Measurements from ENCODE around the gene FABP2.
"Not testable (repeated sequence)": the region's sequence is repeated elsewhere in the genome, so short reads cannot be mapped to it uniquely, and the experiment has no call there.

FABP2 gene

DNA sequence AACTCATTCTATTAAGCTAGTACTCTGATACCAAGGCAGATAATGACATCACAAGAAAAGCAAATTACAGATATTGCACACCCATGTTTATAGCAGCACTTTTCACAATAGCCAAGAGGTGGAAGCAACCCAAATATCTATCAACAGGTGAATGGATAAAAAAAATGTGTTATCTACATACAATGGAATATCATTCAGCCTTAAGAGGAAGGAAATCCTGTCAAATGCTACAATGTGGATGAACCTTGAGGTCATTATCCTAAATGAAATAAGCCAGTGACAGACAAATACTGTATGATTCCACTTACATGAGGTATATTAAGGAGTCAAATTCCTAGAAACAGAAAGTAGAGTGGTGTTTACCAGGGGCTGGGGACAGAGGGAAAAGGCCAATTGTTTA, 14.3 kb downstream of the FABP2 start:
- no peak for DNase-seq

DNA sequence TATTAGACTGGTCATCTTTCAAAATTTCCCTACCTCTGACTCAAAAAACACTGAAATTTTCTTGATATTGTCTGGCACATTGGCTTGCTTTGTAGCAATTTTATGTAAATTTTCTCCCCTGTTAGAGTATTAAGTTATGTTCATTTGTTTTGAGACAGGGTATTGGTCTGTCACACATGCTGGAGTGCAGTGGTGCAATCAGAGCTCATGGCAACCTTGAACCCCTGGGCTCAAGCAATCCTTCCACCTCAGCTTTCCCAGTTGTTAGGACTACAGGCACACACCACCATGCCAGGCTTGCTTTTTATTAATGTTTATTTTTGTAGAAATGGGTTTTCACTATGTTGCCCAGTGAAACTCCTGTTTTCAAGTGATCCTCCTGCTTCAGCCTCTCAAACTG, 17.5 kb downstream of the FABP2 start:
- DNase-seq, result no peak

DNA sequence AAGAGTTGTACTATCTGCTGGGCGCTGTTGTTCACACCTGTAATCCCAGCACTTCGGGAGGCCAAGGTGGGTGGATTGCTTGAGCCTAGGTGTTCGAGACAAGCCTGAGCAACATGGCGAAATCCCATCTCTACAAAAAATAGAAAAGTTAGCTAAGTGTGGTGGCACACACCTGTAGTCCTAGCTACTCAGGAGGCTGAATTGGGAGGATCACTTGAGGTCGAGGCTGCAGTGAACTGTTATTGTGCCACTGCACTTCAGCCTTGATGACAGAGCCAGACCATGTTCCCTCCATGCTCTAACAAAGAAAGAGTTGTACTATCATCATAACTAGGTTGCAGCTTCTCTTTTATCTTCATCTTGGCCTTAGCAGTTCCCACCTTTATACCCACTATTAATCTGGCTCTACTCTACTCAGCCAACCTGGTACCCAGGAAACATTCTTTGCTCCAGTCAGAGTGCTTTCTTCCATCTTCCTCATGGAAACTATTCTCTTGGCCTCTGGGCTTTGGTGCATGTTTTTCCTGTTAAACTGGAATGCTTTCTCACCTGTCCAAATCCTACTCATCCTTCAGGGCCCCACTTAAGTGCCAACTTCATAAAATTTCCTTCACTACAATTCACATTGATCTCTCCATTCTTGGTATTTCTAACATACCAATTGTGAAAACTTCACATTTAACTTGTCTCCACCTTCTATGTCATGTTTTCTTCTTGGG, 18.2 kb downstream of the FABP2 start:
- no peak for DNase-seq

DNA sequence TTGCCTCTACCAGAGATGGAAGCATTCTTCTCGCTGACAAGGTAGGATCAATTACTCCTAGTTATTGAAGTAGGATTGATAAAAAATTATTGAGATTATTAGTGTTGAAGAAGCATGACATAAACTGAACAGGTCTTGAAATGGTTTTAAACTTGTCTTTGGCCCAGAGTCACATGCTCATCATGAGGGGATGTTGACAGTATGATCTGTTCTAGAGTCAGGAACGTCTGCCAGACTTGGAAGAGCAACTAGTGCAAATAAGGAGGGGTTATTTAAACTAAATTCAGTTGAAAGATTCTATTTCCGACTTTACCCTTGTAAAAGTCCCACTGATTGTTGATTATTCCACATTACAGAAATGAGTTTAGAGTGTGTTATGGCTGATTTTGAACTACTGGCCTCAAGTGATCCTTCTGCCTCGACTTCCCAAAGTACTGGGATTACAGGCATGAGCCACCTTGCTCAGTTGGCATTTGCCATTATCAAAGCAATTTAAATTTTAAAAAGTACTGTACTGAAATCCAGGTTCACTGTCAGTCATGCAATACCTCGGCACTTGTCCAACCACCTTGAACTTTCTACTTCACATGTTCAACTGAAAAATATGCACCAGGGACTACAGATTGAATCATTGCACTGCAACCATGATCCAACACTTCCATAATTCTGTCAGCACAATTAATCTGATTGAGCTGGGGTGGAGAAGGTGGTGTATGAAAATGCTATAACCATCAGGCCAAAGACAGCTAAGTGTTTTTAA, 19.7 kb downstream of the FABP2 start:
- no peak for DNase-seq

DNA sequence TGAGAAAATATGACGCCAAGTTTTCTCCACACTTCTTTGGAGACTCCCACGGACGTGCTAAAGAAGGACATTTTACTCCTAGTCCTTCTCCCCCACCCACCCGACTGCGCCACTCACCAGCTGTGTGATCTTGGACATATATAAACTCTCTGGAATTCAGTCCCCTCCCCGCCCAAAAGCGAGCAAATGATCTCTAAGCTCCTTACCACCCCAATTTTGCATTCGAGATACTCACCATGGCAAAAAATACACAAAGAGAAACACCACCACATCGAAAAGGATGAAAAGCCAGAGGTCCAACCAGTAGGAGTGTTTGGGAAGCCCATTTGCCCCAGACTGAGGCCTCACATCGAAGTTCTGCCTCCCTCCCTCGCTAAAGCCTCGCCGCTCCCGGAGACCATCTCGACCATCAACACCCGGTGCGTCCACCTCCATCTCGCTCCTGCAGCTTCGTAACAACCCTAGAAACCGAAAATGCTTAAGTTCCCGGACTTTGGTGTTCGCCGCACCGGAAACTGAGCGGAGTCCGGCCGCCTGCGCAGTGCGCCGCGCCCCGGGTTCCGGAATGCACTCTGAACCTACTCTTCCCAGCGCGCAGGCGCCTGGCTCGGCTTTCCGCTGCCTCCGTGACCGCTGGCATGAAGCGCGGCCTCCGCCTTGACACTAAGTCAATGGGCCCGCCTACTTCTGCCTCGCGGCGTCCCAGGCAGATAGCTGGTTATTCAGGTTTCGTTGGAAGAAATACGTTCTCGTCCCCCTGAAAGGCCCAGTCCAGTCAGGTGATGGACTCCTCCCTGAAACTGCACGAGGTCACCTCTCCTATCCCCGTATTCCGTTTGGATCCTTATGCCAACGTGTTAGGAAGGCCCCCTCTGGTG, 21.6 kb downstream of the FABP2 start:
- peak; percentile 90 for DNase-seq

DNA sequence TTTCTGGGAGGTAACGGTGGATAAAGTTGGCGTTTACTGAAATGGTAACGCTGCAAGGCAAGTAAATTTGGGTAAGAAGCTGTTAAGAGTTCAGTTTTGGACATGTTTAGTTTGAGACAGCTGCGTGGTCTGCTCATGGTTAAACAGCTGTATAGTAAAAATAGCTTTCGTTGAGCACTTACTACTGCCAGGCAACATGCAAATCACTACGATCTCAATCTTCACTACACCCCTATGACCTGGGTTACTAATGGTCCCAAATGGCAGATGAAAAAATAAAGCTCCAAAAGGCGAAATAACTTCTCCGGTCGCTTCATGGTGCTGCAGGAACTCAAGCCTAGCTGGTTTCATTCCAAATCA, 22.2 kb downstream of the FABP2 start:
- DNase-seq, result no peak

DNA sequence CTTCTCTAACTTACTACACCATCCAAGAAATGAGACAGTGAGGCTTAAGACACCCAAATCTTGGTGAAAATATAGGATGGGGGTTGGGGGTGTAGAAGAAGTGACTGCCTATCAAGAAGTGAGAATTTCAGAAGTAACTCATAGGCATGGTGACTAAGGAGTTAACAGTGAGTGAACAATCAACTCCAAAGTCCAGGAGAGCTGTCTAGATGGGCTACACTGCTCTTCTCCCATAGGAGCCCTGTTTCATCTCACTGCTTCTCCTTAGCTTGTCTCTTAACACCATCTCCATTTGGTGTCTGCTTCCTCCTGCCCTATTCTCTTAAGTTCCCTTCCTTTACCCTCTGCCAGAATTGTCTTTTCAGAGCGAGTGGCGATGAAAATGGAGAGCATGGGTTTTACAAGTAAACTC, 22.7 kb downstream of the FABP2 start:
- DNase-seq, result no peak

DNA sequence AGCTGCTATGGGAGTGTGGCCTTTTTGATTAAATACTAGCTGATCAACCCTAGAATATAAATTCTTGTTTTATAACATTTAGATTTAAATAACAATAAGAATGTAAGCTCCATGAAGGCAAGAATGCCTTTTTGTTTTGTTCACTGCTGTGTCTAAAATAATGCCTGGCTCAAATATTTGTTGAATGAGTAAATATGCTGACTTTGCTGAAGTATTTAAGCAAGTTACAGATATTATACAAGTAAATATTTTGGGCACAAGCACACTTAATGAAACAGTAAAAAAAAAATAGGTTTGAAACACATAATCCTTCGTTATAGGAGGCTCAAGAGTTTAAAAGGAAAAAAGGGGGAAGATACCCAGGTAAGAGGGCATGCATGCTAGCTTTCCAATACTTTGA, 24.1 kb downstream of the FABP2 start:
- no peak for DNase-seq

DNA sequence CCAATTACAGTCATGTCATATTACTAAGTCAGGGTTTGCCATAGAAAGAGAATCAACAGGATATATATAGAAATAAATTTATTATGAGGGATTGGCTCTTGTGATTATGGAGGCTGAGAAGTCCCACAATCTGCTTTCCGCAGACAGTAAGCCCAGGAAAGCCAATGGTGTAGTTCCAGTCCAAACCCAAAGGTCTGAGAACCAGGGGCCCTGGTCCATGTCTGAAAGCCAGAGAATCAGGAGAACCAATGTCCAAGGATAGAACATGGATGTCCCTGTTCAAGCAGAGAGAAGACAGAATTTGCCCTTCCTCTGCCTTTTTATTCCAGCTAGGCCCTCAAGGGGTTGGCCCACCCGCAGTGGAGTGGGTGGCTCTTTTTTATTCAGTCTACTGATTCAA, 25.6 kb downstream of the FABP2 start:
- DNase-seq, result no peak

DNA sequence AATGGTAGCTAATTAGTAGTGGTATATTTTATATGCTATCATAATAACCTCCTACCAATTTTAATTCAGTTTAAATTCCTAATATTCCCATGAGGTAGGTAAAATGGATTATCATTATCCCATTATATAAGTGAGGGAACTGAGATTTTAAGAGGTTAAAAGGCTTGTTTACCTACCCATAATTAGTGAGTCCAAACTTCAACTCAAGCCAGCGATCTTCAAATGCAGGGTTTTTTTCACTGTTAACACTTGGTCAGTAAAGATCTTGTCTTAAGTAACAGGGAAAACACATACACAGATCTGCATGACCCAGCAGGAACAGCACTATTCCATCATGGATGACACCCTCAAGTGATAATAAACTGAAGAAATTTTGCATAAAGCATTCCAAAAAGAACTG, 31.3 kb downstream of the FABP2 start:
- DNase-seq, result no peak

DNA sequence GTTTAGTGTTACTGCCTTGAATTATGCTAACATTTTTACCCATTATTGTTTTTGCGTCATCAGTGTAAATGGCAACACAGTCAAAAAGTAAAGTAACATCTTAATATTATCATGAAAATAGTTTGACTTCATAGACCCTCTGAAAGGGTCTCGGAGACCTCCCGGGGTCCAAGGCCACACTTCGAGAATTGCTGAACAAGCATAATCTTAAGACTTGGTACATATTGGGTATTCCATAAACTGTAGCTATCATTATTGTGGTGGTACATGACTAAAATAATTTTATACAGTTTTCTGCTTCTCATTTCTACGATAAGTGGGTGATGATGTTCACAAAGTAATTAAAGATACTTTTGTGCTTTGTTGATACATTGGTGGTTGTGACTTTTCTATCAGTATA, 32.6 kb downstream of the FABP2 start:
- DNase-seq, result no peak

DNA sequence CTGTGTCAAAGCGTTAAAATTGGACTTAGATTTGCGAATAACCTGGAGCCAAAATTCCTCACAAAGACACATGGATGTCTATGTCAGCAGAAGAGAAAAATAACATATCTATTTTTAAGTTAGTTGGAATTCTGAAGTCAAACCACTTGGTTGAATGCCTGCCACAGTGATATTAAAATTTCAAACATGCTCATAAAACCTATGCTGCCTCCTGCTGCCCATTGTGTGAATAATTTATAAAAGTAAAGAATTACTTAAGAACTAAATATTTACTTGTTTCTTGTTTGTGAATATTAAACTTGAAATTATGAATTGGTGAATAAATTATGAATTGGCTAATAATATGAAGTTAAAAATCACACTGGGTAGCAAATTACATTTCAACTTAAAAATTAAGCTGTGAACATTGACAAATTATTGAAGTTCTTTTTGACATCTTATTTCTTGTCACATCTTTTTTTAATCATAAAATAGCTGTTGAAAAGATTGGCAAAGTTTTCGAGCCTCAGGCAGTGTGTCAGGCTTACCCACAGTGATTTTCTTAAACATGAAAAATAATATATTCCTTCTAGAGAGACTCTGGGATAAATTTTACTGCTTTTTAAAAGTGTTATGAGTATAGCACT, 35.4 kb downstream of the FABP2 start:
- no peak for DNase-seq

DNA sequence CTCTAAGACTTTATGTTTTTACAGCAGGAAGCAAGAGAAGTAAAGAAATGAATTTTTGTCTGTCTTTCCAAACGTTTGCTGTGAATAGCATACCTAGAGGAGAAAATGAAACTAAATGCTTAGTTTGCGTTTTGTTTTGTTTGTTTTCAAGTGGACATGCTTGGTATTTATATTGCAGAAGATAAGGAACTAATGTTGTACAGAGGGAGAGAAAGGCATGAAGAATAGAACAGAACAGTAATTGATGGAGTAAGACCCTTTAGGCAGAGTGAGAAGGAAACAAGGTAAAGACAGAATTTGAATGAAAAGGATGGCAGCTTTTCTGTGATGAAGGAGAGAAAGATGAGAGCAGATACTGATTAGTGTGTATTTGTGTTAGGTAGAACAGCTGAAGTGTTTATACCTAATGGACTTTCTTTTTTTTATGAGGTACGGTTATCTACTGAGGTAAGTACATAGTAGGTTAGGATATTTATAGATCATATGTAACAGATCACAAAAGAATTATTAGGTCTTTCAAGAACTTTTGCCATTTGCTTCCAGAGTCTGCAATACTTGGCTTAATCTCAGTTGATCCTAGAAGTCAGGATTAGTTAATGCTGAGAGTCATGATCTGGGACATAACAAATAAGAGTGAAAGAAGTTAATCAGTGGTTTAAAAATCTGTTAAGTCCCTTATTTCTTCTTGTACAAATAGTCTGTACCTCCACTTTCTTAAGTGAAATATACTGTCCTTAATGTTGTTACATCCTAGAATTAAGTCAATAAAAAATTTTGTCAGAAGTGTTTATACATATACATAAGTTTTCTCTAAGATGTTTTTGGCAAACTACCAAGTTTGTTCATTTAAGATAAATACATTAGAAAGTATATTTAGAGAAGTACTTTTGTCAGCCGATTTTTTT, 36.8 kb downstream of the FABP2 start:
- no peak for DNase-seq

DNA sequence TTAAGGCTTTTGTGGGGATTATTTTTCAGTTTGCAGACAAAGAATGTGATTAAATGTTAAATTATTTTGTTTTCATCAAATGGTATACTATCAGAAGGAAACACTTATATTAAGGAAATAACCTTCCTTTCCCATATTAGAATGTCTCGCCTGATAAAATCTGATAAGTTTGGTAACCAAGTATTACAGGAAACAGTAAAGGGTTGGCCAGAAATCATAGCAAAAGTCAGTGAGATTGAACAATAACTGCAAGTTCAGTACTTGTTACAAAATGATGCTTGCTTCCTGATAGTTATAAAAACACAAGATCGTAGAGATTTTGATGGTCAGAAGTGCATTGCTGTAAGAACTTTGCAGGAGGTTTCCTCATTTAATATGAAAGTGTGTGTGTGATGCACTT, 40.5 kb downstream of the FABP2 start:
- no peak for DNase-seq

DNA sequence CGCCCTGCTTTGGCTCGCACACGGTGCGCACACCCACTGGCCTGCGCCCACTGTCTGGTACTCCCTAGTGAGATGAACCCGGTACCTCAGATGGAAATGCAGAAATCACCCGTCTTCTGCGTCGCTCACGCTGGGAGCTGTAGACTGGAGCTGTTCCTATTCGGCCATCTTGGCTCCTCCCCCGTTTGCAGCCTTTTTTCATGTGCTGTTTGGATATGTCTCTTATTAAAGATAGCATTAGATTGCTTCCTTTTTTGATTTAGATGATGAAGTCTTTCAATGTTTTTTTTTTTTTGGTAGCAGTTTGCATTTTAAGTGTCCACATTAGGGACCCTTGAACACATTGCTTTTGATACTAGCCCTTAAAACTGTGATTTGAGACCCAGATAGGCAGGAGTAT, 42.0 kb downstream of the FABP2 start:
- DNase-seq, result not testable (repeated sequence)

DNA sequence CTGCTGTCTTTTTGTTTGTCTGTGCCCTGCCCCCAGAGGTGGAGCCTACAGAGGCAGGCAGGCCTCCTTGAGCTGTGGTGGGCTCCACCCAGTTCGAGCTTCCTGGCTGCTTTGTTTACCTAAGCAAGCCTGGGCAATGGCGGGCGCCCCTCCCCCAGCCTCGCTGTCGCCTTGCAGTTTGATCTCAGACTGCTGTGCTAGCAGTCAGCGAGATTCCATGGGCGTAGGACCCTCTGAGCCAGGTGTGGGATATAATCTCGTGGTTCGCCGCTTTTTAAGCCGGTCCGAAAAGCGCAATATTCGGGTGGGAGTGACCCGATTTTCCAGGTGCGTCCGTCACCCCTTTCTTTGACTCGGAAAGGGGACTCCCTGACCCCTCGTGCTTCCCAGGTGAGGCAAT, 42.4 kb downstream of the FABP2 start:
- not testable (repeated sequence) for DNase-seq

DNA sequence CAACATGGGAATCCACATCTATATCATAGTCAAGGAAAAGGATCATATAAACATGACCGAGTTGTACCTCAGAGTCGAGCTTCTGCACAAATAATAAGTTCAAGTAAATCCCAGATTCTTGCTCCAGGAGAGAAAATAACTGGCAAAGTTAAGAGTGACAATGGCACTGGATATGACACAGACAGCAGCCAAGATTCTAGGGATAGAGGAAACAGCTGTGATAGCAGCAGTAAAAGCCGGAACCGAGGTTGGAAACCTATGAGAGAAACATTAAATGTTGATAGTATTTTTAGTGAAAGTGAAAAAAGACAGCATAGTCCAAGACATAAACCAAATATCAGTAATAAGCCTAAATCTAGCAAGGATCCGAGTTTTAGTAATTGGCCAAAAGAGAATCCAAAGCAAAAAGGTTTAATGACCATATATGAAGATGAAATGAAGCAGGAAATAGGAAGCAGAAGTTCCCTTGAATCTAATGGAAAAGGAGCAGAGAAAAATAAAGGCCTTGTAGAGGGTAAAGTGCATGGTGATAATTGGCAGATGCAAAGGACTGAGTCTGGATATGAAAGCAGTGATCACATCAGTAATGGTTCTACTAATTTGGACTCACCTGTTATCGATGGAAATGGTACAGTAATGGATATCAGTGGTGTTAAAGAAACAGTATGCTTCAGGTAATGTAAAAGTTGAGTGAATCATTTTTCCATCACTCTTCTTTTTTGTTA, 50.4 kb downstream of the FABP2 start:
- DNase-seq, result no peak

DNA sequence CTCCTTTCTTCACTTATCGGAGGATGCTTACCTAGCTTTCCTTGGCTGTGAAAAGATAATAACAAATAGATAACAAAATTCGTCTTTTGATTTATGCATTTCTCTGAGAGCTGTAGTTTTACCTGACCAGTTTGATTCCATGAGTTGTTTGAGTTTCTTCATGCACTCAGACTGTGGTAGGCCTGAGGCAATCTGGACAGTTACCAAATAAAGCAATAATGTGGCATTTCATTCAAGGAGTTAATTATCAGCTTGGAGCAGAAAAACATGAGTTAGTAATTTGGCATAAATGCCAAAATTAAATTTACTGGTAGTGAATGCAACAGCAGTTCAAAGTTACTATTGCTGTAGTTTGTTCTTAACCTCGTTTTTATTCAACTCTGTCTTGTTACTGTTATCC, 53.5 kb downstream of the FABP2 start:
- no peak for DNase-seq

Measured in left hindlimb (tissue), 1 donor.